Endometrial microvascular endothelial cells (primary cell): Measurements from ENCODE around the gene OFD1. TPM values are rescaled to one million over a fixed set of nuclear protein-coding genes. Genes with fewer than 3 reads are reported as not detected.

Experiments
- in situ Hi-C: cut with HindIII; loops from 2 replicates; pipeline ENCODE4 v1.10.0; 2017; ENCODE audit warnings: low sequenced_read_pairs, low pct_unique_long_range_greater_than_20kb; ENCODE audit errors: inconsistent ontology term
- total RNA-seq: library from RNA; depleted of rRNA; stranded (reverse); fragments of >200 nt; gene quantifications from one replicate; pipeline ENCODE4 v1.2.3, GENCODE V29; 2015; ENCODE audit errors: inconsistent ontology term

The OFD1 gene
- total RNA-seq, 1 donor from 2014 or later = 8.4 TPM

GRCh38 chrX:13776387-13776786, 41.8 kb downstream of the OFD1 start:
- in situ Hi-C loops = no loop called here

GRCh38 chrX:13778916-13779315, 44.4 kb downstream of the OFD1 start:
- in situ Hi-C loops = no loop called here

GRCh38 chrX:13780868-13781427, 46.4 kb downstream of the OFD1 start:
- in situ Hi-C loops = no loop called here

GRCh38 chrX:13786048-13786447, 51.5 kb downstream of the OFD1 start:
- in situ Hi-C loops = no loop called here

- in situ Hi-C loops = no loop called here
Observed at GRCh38 chrX:13790206-13791131, 55.9 kb downstream of the OFD1 start.

- in situ Hi-C loops = no loop called here
Observed at GRCh38 chrX:13791145-13791544, 56.6 kb downstream of the OFD1 start.

GRCh38 chrX:13791559-13791958, 57.0 kb downstream of the OFD1 start:
- in situ Hi-C loops = no loop called here

- in situ Hi-C loops = no loop called here
Observed at GRCh38 chrX:13793897-13794296, 59.3 kb downstream of the OFD1 start.

- in situ Hi-C loops = no loop called here
Observed at GRCh38 chrX:13794417-13794816, 59.9 kb downstream of the OFD1 start.

GRCh38 chrX:13797512-13797911, 63.0 kb downstream of the OFD1 start:
- in situ Hi-C loops = no loop called here

GRCh38 chrX:13798184-13798583, 63.6 kb downstream of the OFD1 start:
- in situ Hi-C loops = no loop called here

- in situ Hi-C loops = no loop called here
Observed at GRCh38 chrX:13803116-13803515, 68.6 kb downstream of the OFD1 start.

- in situ Hi-C loops = no loop called here
Observed at GRCh38 chrX:13805241-13805640, 70.7 kb downstream of the OFD1 start.

GRCh38 chrX:13808293-13808692, 73.7 kb downstream of the OFD1 start:
- in situ Hi-C loops = no loop called here

- in situ Hi-C loops = no loop called here
Observed at GRCh38 chrX:13808865-13809264, 74.3 kb downstream of the OFD1 start.

GRCh38 chrX:13815664-13816063, 81.1 kb downstream of the OFD1 start:
- in situ Hi-C loops = no loop called here

- in situ Hi-C loops = no loop called here
Observed at GRCh38 chrX:13816176-13816575, 81.6 kb downstream of the OFD1 start.

GRCh38 chrX:13816643-13817627, 82.4 kb downstream of the OFD1 start, which contains the start of gene GPM6B:
Gene GPM6B, minus strand, starts transcription at chrX:13817093. Its CDS starts 189 bp downstream, at chrX:13816904.
- in situ Hi-C loops = no loop called here
